GM06990 (cell line): ENCODE results near the gene YARS2.
A peak's percentile ranks its signal among the peaks of the same experiment; 100 is the strongest.

Experiments used
- DNase-seq: peaks from one replicate; pipeline ENCODE4 v3.0.0-alpha.2; 2011; ENCODE audit not compliant: insufficient read length; ENCODE audit errors: extremely low read depth
- H3K27me3 ChIP-seq: replicated peaks from 2 replicates; pipeline ENCODE4 v1.6.0; 2011; ENCODE audit warnings: low read length; ENCODE audit not compliant: control insufficient read depth, insufficient read depth
- H3K36me3 ChIP-seq: 2 replicates; pipeline ENCODE4 v1.5.1; 2011; ENCODE audit warnings: low read length; ENCODE audit not compliant: control insufficient read depth, insufficient read depth
- H3K4me3 ChIP-seq: replicated peaks from 2 replicates; pipeline ENCODE4 v1.5.1; 2011; ENCODE audit warnings: low read depth, mild to moderate bottlenecking, control low read depth, low read length
- TF ChIP-seq, protein P1 (sequence below): IDR thresholded peaks from 2 replicates; pipeline ENCODE4 v1.5.1; 2011; ENCODE audit warnings: low read length, control low read depth, mild to moderate bottlenecking, inconsistent platforms; ENCODE audit not compliant: insufficient read depth, poor library complexity, severe bottlenecking

Gene YARS2

GRCh38 chr12:32789446-32789845, 33.7 kb upstream of the YARS2 start:
- no peaks in the 10 kb centered on the region for H3K36me3 ChIP-seq

GRCh38 chr12:32788405-32788804, 32.7 kb upstream of the YARS2 start:
- Histone ChIP-seq H3K4me3 (no peak overlapping the region), H3K36me3 (no peaks in the 10 kb centered on the region), H3K27me3 (no peaks in the 10 kb centered on the region)
- DNase-seq: peak; percentile 2
- TF ChIP-seq, protein P1, sequence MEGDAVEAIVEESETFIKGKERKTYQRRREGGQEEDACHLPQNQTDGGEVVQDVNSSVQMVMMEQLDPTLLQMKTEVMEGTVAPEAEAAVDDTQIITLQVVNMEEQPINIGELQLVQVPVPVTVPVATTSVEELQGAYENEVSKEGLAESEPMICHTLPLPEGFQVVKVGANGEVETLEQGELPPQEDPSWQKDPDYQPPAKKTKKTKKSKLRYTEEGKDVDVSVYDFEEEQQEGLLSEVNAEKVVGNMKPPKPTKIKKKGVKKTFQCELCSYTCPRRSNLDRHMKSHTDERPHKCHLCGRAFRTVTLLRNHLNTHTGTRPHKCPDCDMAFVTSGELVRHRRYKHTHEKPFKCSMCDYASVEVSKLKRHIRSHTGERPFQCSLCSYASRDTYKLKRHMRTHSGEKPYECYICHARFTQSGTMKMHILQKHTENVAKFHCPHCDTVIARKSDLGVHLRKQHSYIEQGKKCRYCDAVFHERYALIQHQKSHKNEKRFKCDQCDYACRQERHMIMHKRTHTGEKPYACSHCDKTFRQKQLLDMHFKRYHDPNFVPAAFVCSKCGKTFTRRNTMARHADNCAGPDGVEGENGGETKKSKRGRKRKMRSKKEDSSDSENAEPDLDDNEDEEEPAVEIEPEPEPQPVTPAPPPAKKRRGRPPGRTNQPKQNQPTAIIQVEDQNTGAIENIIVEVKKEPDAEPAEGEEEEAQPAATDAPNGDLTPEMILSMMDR: no peak

More at GRCh38 chr12:32789446-32789845, 33.7 kb upstream of the YARS2 start:
- Histone ChIP-seq H3K27me3 (no peaks in the 10 kb centered on the region), H3K4me3 (no peak overlapping the region)
- DNase-seq: no peak
- TF ChIP-seq, protein P1: no peak

GRCh38 chr12:32785557-32785956, 29.9 kb upstream of the YARS2 start:
- Histone ChIP-seq H3K4me3 (no peak overlapping the region), H3K36me3 (no peaks in the 10 kb centered on the region), H3K27me3 (no peaks in the 10 kb centered on the region)
- TF ChIP-seq, protein P1: no peak
- DNase-seq: no peak

GRCh38 chr12:32783029-32783428, 27.3 kb upstream of the YARS2 start:
- Histone ChIP-seq H3K4me3 (no peak overlapping the region), H3K36me3 (no peaks in the 10 kb centered on the region), H3K27me3 (no peaks in the 10 kb centered on the region)
- DNase-seq: no peak
- TF ChIP-seq, protein P1: no peak

DNA sequence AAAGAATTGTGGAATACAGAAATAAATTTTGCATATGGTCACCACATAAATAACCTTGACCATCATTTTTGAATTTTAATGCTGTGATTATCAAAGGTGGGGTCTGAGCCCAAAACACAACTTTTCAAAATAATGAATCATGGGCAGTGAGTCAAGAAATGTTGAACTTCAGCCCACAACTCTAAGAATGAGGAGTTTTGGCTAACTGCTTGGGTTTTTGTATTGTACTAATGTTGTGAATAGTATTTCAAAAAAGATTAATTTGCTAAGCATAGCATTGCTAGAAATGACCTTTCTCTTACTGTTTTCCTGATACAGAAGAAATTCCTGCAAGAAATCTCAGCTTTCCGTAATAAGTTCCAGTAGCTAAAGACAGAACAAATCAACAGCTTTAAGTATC, 24.4 kb upstream of the YARS2 start:
- Histone ChIP-seq H3K4me3 (no peak overlapping the region), H3K36me3 (no peaks in the 10 kb centered on the region), H3K27me3 (no peaks in the 10 kb centered on the region)
- TF ChIP-seq, protein P1: no peak
- DNase-seq: no peak

DNA sequence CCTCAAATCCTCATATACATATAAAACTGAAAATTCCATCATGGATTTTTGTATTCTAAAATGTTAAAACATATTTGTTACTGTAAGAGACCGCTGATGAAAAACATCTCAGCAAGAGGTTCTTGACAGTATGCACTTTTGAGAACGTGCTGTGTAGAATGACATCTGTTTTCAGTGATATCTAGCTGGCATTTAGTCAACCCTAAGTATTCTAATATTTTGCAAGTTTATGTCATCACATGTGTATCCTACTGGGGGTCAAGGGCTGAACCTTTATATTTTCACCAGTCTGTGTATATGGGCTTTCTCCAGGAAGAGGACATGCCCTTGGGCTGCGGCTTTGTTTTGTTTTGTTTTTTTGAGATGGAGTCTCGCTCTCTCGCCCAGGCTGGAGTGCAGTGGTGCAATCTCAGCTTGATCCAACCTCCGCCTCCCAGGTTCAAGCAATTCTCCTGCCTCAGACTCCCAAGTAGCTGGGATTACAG, 22.0 kb upstream of the YARS2 start:
- no peak for DNase-seq
- H3K4me3 ChIP-seq: no peak overlapping the region
- H3K36me3 ChIP-seq: no peaks in the 10 kb centered on the region
- no peaks in the 10 kb centered on the region for H3K27me3 ChIP-seq
- TF ChIP-seq, protein P1: no peak
